Measurements from ENCODE around the gene ULK4.

DNA sequence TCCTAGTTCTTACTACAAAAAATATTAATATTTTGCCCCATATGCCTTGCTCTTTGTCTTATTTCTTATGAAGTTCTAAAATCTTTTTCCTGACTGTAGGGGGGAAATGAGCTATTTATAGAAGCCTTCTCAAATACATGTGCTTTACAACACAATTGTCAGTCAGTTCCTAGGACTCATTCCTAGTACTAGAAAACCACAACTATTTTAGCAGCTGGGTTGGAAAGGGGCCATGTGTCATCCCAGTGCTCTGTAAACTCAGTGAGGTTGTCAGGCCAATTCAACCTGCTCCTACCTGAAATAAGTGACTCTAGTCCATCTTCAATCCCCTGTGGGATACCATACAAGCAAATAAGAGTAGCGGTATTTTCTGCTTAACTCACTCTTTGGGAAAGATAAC, 153.8 kb downstream of the ULK4 start:
- TF ChIP-seq, protein P1, sequence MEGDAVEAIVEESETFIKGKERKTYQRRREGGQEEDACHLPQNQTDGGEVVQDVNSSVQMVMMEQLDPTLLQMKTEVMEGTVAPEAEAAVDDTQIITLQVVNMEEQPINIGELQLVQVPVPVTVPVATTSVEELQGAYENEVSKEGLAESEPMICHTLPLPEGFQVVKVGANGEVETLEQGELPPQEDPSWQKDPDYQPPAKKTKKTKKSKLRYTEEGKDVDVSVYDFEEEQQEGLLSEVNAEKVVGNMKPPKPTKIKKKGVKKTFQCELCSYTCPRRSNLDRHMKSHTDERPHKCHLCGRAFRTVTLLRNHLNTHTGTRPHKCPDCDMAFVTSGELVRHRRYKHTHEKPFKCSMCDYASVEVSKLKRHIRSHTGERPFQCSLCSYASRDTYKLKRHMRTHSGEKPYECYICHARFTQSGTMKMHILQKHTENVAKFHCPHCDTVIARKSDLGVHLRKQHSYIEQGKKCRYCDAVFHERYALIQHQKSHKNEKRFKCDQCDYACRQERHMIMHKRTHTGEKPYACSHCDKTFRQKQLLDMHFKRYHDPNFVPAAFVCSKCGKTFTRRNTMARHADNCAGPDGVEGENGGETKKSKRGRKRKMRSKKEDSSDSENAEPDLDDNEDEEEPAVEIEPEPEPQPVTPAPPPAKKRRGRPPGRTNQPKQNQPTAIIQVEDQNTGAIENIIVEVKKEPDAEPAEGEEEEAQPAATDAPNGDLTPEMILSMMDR (IDR thresholded peaks at IDR 0.05 in 4 of 5, conservative IDR thresholded peaks at IDR 0.05 in 1 of 5): no peak
- no peak for TF ChIP-seq POLR2A (IDR thresholded peaks at IDR 0.05)

Measured in gastrocnemius medialis (tissue), 4 donors.